NCI-H774 (cell line): ENCODE measurements around the gene DPM3.
A peak's percentile ranks its signal among the peaks of the same experiment; 100 is the strongest.

Source experiments
- DNase-seq: peaks from one replicate; lab custom pipeline; 2025; lab: John Stamatoyannopoulos, UW

Gene DPM3

GRCh38 chr1:155093911-155094621 lies 46.3 kb downstream of the DPM3 start:
- no peak for DNase-seq

DNA sequence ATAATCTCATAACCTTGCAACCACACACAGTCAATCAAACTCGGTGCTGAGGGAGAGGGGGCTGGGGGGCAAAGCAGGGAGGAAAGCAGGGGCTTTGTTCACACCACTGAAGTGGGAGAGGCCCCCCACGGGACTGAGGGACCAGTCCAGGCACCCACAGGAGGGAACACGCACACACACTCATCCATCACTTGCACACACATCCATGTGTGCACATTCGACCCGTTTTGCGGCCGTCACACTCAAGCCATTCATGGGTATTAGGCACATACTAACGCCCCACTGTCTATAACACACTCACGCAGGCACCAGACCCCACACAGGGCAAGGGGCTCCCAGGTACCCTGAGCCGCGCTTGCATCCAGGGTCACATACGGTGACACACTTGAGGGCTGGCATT lies 47.7 kb downstream of the DPM3 start:
- DNase-seq: no peak

GRCh38 chr1:155092131-155092530 lies 48.2 kb downstream of the DPM3 start:
- no peak for DNase-seq

GRCh38 chr1:155091071-155092051 lies 49.0 kb downstream of the DPM3 start:
- DNase-seq: peak; percentile 61
